Kidney (tissue), 14 donors: Measurements from ENCODE around the gene CCDC57. TPM values are rescaled to one million over a fixed set of nuclear protein-coding genes. Genes with fewer than 3 reads are reported as not detected.

Experiments used
- DNase-seq, 5 donors: peaks; one replicate each; pipeline ENCODE4 v3.0.0-alpha.2; 2013 to 2020
- FAIRE-seq: peaks from 2 replicates; lab custom pipeline; 2012; peaks lifted over from hg19 to GRCh38; lab: Jason Lieb, UNC
- H3K27ac ChIP-seq, 2 donors: one replicate each; pipeline ENCODE4 v1.7.0; 2013; ENCODE audit warnings: low read depth in 2 of 2, low read length in 2 of 2, inconsistent platforms in 1 of 2
- H3K27me3 ChIP-seq: one replicate; pipeline ENCODE4 v1.7.1; 2013; ENCODE audit warnings: low read length, inconsistent platforms; ENCODE audit not compliant: control insufficient read depth, insufficient read depth
- H3K36me3 ChIP-seq, 3 donors: one replicate each; pipeline versions ENCODE4 v1.7.0 to v1.7.1; 2013; ENCODE audit warnings: low read length in 3 of 3, control low read depth in 1 of 3, inconsistent platforms in 1 of 3; ENCODE audit not compliant: insufficient read depth in 3 of 3, control insufficient read depth in 2 of 3
- H3K4me1 ChIP-seq, 3 donors: one replicate each; pipeline versions ENCODE4 v1.7.0 to v1.7.1; 2013; ENCODE audit warnings: low read length in 3 of 3, inconsistent platforms in 1 of 3, low read depth in 1 of 3; ENCODE audit not compliant: control insufficient read depth in 2 of 3, insufficient read depth in 2 of 3
- H3K4me3 ChIP-seq, 3 donors: one replicate each; pipeline versions ENCODE4 v1.7.0 to v1.8.1; 2013; ENCODE audit warnings: low read length in 3 of 3, control low read depth in 1 of 3, inconsistent platforms in 1 of 3
- H3K9ac ChIP-seq, 3 donors: one replicate each; pipeline versions ENCODE4 v1.7.0 to v1.7.1; 2013; ENCODE audit warnings: low read length in 3 of 3, control low read depth in 1 of 3, inconsistent platforms in 1 of 3
- H3K9me3 ChIP-seq, 3 donors: one replicate each; pipeline versions ENCODE4 v1.7.0 to v1.7.1; 2013; ENCODE audit warnings: low read length in 3 of 3, control low read depth in 1 of 3, inconsistent platforms in 1 of 3; ENCODE audit not compliant: control insufficient read depth in 2 of 3, insufficient read depth in 1 of 3
- CTCF ChIP-seq: IDR thresholded peaks from 3 replicates; pipeline ENCODE4 v1.5.1; 2012; ENCODE audit warnings: mild to moderate bottlenecking, moderate library complexity, borderline replicate concordance; ENCODE audit not compliant: insufficient read depth; ENCODE audit errors: extremely low read depth
- intact Hi-C: fragments of 100-400 bp; cut with DNase I; formaldehyde crosslinking; loops from one replicate; pipeline ENCODE4 v1.11.1; 2022
- polyA plus RNA-seq: library from polyadenylated mRNA; stranded (reverse); fragments of 350-450 nt; fragmentation: Illumina TruSeq; extraction: RNeasy Lipid Tissue Mini Kit (QIAGEN cat#74804); gene quantifications from one replicate; pipeline ENCODE4 v1.2.3, GENCODE V29; 2014; ENCODE audit warnings: low read depth, low replicate concordance; ENCODE audit not compliant: insufficient read depth
- total RNA-seq: library from RNA; stranded (reverse); fragmentation: NEBNext Ultra II Directional; extraction: Animal tissue kit (Norgen Biotek cat#: 25700); gene quantifications from one replicate; pipeline ENCODE4 v1.2.1, GENCODE V29; 2021
- donor health status: control.
- donor health status: control.
- donor health status: control.
- donor health status: control.
- donor health status: control.
- donor health status: DM: yes; HTN: yes; CAD: no.
- donor health status: Normal renal cell carcinoma (clear cell type).

The CCDC57 gene
- total and polyA plus RNA-seq, 2 donors from 2014 or later, result 46.7 to 79.4 TPM

DNA sequence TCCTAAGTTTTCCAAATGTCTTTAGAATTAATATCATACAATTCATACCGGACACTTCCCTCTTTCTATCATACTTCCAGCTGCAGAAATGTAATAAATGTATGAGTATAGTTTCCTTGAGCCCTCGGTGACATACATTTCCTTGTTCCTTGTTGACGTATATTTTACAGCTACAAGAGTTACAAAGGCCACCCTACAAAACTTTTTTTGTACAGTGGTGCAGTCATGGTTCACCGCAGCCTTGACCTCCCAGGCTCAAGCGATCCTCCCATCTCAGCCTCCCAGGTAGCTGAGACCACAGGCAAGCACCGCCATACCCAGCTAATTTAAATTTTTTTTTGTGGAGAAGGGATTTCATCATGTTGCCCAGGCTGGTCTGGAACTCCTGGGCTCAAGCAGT lies 139.8 kb downstream of the CCDC57 start:
- Histone ChIP-seq H3K9ac (no peak overlapping the region), H3K27ac (no peak overlapping the region), H3K36me3 (no peaks in the 10 kb centered on the region), H3K27me3 (no peaks in the 10 kb centered on the region), H3K4me3 (no peak overlapping the region), H3K9me3 (no peaks in the 10 kb centered on the region), H3K4me1 (no peaks in the 10 kb centered on the region)
- no peak for TF ChIP-seq CTCF
- no peak for FAIRE-seq
- DNase-seq, result no peak
- intact Hi-C loops, result no loop called here

DNA sequence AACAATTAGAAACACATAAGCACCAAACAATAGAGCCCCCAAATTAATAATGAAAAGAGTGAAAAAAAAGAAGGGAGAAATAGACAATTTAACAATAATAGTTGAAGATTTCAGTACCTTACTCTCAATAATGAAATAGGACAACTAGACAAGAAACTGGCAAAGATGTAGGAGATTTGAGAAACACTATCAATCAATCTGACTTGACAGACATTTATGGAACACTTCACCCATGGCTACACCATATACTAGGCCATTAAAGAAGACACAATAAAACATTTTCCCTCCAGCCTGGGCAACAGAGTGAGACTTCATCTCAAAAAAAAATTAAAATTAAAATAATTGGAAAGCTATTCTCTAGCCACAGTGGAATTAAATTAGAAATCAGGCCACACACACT lies 142.0 kb downstream of the CCDC57 start:
- FAIRE-seq, result no peak
- Histone ChIP-seq H3K4me1 (peaks cover 0 to 6% (median 4%) of the 10 kb centered on the region in 3 donors), H3K9ac (no peak overlapping the region), H3K27ac (no peak overlapping the region), H3K27me3 (no peaks in the 10 kb centered on the region), H3K9me3 (no peaks in the 10 kb centered on the region), H3K36me3 (no peaks in the 10 kb centered on the region), H3K4me3 (no peak overlapping the region)
- no peak for TF ChIP-seq CTCF
- no peak for DNase-seq
- intact Hi-C loops, result no loop called here

DNA sequence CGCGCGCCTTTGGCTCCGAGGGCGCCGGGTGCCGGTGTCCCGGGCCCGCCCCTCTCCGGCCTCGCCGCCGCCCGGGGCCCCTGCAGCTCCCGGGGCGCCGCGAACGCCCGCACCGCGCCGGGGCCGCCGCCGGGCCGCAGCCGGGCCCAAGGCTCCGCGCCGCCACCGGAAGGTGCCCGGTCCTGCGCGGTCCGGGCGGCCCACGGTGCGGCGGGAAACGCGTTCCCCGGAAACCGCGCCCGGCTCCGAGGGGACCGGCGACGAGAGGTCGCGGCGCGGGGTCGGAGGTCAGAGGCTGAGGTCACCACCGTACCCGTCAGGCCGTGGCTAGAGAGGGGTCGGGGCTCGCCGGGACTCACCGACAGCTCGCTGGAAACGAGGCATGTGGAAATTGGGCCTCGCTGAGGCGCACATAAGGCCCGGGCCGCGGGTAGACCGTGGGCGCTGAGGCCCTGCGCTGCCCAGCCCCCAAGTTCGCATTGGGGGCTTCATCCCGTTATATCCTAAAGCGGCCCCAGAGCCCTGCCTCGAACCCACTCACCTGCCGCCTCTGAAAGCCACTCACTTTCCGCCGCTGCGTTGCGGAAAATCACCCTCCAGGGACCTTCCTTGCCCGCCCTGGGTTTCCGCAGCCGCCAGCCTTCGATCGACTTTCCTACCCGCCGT lies 146.9 kb downstream of the CCDC57 start, which contains the start of gene DUS1L:
TSS of gene DUS1L (minus strand) at position 167 of the 666 bp plus-strand sequence. CDS start 745 bp downstream, outside the sequence.
- peak within 1 kb of the TSS in 2 of 3 donors; percentile 77 for H3K9ac ChIP-seq
- H3K27ac ChIP-seq, result peak within 1 kb of the TSS; percentile 81 to 82
- intact Hi-C loops, result no loop called here
- H3K4me1 ChIP-seq, result peaks cover 0 to 18% (median 11%) of the 10 kb centered on the region in 3 donors
- TF ChIP-seq CTCF, result peak; percentile 15
- FAIRE-seq (no peak), DNase-seq (peak in 4 of 5 donors; percentile 33 to 91 (median 71))
- H3K27me3 ChIP-seq, result no peaks in the 10 kb centered on the region
- H3K36me3 ChIP-seq, result peaks cover 0 to 14% (median 2%) of the 10 kb centered on the region in 3 donors
- peak within 1 kb of the TSS; percentile 58 to 67 (median 60) for H3K4me3 ChIP-seq
- H3K9me3 ChIP-seq, result no peaks in the 10 kb centered on the region
